Muscle of arm (tissue), 12 donors: ENCODE measurements around the gene XRN2. TPM values are rescaled to one million over a fixed set of nuclear protein-coding genes. Genes with fewer than 3 reads are reported as not detected.
"Not testable (repeated sequence)": the region's sequence is repeated elsewhere in the genome, so short reads cannot be mapped to it uniquely, and the experiment has no call there.

Experiments
- DNase-seq: peaks from one replicate; pipeline ENCODE4 v3.0.0-alpha.2; 2013
- polyA plus RNA-seq, 12 donors: library from polyadenylated mRNA; unstranded; fragments of 120-200 nt; gene quantifications; one replicate each; pipeline ENCODE4 v1.2.1, GENCODE V29; 2013; ENCODE audit not compliant: insufficient read length in 12 of 12

Gene XRN2
- polyA plus RNA-seq, 12 donors, result 39.9 to 124 (median 49.5) TPM

DNA sequence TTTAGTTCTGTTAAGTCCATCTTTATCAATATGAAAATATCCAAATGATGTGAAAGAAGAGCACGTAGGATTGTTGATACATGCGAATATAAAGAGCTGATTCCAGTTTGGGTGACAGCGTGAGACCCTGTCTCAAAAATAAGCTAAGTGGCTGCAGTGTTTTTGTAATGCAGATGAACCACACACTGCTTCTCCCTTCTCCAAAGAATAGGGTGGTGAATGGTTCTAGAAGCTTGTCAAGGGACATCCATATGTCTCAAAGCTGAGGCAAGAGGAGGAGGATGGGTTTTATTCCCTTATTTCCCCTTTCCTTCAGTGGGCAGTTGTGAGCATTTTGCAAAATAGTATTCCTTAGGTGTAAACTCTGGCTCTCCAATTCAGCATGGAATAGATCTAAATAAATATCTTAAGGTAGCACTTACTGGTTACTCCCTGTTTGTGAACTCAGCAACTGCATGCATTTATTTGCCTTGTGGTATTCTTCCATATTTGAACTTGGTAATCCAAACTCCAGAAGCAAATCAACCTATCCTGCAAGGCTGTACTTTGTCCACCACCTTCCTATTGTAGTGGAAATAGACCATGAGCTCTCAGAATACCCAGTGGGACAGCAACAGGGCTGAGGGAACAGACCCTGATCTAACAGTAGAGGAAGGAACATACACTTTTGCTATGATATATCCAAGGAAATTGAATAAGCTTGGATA lies 38.0 kb downstream of the XRN2 start:
- no peak for DNase-seq

DNA sequence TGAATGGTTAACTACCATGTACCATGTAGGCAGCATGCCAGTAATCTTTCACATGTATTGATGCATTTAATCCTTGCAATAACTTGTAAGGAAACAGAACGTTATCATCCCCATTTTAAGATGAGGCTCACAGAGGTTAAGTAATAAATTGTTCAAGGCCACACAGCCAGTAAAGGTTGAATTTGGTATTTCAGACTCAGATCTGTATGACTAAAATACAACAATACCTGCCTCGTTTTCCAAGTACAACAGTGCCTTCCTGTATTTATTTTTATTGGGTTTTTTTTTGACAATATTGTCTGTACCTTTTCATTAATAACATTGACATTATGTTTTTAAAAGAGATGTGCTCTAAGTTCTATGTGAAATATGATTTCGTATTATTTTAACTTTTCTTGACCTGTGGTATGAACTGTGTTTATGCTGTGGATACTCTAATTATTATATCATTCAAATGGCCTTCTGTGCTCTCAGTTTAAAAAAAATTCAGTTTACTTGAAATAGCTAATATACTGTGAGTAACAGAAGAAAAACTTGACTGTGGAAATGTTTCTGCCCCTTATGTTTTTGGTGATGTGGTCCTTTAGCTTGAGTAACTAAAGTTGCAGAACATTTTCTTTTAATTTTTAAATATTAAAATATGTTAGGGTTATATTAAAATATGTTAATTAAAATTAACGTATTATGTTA lies 39.7 kb downstream of the XRN2 start:
- no peak for DNase-seq

DNA sequence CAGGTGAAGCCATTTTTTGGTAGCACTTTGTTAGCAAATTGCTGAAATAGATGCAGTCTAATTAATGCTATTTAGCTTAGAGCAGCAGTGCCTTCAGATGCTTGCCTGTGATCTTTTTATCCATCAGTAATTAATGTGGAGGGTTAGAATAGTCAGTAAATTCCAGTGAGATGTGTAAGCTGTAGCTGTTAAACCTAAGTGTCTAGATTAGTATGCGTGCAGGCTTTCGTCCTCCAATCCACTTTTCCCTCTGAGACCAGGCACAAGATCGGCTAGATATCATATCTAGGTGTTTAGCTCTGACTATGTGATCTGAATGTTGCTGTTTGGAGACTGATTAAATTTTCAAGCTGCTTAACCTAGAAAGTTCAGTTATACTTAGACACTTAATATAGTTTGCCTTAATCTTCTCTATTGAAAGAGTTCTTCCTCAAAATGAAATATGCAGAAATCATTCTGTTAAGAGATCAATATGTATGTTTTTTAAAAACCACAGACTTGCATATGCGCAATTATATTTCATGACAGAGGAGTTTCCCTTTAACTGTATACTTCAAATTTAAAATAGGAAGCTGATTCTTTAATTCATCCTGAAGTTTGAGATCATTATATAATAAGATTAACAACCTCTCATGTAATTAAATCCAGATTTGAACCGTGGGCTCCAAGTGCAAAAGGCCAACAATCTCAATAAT lies 41.2 kb downstream of the XRN2 start:
- no peak for DNase-seq

DNA sequence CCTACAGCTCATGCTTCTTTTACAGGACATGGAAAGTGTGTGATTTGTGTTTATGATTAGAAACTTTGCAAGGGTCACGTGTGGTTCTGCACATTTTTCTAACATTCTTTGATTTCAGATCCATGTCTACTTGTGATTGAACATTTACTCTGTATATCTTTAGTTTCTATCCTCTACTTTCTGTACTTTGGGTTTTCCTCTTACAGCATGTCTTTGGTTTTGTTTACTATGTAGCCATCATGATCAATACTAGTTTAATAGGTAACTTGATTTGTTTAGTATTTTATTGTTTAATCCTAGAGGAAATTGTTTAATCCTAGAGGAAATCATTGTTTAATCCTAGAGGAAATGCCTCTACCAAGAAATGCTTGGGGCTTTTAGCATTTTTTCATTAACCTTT lies 41.8 kb downstream of the XRN2 start:
- no peak for DNase-seq

DNA sequence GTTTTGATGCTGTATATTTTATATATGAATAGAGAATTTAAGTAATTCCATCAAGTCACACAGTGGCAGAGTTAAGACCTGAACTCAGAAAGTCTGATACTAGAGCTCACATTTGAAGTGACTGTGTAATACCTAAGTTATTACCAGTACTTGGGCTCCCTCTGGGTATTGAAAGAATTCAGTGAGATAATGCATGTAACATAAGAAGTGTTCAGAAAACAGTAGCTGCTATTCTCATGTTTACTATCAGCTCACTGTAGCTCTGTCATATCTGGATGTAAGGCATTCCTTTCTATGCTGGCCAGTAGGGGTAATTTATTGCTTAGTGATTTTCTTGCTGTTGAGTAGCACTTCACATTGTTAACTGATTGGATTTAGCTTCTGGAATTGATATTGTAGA lies 49.6 kb downstream of the XRN2 start:
- DNase-seq, result no peak

DNA sequence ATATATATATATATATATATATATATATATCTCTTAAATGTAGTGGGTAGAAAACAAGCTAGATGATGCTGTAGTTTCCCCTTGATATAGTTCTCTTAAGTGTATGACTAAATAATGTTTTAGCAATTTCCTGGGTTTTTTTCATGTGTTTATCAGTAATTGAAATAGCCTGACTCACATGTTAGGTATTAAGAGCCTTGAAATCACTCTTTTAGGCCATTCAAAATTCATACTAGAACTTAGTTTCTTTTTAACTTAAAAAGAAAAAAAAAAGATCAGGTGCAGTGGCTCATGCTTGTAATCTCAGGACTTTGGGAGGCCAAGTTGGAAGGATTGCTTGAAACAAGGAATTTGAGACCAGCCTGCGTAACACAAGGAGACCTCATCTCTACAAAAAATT lies 50.1 kb downstream of the XRN2 start:
- no peak for DNase-seq

DNA sequence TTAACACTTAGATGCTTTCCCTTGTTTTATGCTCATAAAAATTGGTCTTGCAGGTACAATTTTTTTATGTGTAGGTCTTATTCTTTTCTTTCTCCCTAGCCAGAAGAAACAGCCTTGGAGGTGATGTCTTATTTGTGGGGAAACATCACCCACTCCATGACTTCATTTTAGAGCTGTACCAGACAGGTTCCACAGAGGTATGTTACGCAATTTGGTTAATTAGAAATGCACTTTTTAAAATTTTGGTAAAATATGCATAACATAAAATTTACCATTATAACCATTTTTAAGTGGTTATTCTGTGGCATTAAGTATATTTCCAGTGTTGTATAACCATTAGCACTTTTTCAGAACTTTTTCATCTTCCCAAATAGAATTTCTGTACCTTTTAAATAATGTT lies 52.9 kb downstream of the XRN2 start:
- no peak for DNase-seq

DNA sequence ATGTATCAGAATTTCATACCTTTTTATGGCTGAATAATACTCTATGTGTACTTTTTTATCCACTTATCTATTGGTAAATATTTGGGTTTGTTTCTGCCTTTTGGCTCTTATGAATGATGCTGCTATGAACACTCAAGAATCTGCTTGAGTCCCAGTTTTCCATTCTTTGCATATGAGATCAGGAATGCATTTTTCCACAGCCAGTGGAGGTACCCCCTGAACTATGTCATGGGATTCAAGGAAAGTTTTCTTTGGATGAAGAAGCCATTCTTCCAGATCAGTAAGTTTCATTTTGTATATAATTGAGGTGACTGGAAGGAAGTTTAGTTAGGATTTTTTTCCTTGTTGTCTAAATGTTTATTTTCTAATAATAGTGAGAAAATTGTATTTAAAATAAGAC lies 53.3 kb downstream of the XRN2 start:
- no peak for DNase-seq

DNA sequence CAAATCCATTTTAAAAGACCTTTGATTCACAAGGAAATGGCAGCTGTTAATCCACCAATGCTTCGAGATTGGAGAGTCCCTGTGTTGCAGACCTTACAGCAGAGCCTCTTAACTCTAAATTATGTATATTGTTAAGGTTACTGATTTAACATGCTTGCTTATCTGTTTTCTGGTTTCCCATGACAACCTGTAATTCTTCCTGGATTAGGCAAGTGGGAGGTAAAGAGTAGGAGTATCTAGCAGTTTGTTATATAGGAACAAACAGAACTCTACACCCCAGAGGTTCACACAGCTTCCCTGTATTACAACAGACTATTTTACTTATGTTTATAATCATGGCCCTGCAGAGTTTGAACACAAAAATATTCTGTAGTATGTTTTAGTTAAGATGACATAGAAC lies 54.7 kb downstream of the XRN2 start:
- DNase-seq, result no peak

DNA sequence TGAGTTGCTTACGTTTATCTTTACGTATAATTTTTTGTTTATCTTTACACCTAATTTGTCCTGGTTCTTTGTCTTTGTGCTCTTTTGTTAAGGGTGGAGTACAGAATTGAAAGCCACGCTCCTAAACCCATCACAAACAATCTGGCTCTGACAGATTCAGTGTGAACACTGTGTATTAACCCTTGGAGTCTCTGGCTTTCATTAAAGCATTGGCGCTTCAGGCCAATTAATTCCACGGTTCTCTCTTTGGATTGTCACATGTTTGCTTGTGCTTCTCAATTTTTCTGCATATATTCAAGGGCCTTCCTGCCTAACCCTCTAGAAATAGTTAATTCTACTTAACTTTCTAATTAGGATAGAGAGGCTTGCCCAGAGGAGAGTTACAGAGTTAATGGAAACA lies 55.6 kb downstream of the XRN2 start:
- DNase-seq, result no peak

DNA sequence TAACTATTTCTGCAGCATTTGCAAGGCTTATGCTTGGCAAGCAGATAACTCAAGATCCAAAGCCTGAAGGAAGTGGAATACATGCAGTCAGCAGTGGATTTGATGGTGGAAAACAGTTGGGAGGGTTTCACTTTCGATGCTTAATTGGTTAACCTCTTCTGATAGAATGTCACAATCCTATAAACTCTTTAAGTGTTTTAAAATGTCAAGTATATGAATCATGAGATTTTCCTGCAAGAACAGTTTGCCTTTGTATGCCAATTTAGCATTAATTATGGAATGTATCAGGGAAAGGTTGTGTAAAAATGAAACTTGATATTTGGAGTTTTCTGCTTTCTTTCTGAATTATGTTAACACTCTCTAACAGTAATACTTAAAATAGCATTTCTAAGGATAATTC lies 57.6 kb downstream of the XRN2 start:
- DNase-seq, result no peak

DNA sequence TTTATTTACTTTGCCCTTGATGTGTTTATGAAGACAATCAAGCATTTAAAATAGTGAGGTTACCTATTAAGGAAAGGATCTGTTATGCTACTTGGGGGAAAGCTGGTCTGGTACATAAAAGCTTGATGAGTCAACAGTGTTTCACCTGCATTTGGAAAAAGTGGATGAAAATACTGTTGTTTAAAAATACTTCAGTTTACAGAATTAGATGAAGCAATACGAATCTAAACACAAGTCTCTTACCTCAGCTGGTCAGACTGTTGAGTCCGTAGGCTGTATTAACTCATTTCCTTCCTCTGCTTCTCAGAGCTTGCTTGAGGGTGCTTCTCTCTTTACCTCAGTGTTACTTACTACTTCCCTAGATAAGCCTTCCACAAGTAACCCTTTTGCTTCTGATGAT lies 58.1 kb downstream of the XRN2 start:
- DNase-seq, result no peak

DNA sequence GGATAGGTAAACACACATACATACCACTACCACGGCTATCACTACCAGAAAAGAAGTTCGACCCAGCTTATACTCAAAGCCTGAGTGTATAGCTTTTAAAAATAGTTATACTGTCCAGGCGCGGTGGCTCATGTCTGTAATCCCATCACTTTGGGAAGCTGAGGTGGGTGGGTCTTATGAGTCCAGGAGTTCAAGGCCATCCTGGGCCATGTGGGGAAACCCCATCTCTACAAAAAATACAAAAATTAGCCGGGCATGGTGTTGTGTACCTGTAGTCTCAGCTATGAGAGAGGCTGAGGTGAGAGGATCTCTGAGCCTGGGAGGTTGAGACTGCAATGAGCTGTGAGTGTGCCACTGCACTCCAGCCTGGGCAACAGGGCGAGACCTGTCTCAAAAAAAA lies 61.3 kb downstream of the XRN2 start:
- no peak for DNase-seq

DNA sequence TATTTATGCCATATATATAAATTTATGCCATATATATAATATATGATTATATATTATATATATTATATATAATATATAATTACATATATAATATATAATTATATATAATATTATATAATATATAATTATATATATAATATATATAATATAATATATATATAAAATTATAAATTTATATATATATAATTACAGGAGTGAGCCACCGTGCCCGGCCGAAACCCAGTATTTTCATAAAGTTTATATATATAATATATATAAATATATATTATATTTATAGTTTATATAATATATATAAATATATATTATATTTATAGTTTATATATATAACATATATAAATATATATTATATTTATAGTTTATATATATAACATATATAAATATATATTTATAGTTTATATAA lies 62.6 kb downstream of the XRN2 start:
- no peak for DNase-seq

DNA sequence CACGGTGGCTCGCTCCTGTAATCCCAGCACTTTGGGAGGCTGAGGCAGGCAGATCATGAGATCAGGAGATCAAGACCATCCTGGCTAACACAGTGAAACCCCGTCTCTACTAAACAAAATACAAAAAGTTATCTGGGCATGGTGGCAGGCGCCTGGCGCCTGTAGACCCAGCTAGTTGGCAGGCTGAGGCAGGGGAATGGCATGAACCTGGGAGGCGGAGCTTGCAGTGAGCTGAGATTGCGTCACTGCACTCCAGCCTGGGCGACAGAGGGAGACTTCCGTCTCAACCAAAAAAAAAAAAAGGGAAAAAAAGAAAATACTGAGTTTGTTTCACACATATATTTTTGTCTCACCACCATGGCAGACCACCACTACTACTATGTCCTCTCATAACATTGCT lies 63.1 kb downstream of the XRN2 start:
- not testable (repeated sequence) for DNase-seq

DNA sequence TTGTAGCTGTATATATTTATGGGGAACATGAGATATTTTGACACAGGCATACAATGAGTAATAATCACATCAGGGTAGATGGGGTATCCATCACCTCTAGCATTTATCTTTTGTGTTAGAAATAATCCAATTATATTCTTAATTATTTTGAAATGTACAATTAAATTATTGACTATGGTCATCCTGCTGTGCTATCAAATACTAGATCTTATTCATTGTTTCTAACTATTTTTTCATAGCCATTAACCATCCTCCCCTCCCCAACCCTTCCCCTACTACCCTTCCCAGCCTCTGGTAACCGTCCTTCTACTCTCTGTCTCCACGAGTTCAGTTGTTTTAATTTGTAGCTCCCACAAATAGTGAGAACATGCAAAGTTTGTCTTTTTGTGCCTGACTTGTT lies 65.7 kb downstream of the XRN2 start:
- DNase-seq, result no peak

DNA sequence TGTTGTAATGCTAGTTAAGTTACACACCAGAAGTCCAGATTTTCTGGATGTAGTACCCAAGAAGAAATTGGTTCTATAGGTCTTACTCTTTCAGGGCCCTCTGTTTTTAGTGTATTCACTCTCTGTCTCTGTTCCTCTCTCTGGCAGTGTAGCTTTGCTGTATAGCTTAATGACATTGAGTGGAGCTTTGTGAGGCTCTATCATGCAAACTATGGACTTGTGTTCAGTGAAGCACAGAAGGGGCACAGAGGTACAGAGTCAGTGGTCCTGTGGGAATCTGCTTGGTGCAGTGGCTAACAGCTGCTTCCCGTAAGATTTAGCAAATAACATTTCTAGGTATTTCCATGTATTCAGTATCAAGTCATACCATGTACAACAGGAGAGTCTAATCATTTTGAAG lies 68.1 kb downstream of the XRN2 start:
- no peak for DNase-seq

DNA sequence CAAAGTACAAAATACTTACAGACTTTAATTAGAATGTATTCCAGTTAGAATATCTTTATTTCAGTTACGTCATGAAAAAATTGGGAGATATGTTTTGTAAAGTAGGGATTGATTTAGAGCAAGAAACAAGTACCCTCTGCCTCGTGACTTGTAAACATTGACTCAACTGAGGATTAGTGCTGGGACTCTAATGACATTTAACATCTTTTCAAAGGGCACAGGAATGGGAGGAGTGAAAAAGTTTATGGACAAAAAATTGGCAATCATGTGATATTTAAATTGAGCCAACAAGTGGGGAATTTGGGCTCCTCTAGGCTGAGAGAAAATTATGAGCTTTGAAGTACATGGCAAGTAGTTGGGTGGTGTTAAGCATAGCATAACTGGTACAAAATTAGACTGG lies 68.9 kb downstream of the XRN2 start:
- DNase-seq, result no peak

DNA sequence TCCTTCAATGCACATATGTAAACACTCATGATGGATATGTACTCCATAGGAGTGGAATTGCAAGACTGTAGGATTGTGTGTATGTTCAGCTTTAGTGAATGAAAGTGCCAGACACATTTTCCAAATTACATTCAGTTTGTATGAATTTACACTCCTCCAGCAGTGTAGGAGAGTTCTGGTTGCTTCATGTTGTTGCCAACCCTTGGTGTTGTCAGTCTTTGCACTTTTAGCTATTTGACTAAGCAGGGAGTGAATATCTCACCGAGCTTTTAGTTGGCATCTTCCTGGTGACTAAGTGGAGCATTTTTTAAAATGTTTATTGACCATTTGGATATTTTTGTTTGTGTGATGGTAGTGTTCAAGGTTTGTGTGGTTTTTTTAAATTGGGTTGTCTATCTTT lies 70.3 kb downstream of the XRN2 start:
- DNase-seq, result no peak

DNA sequence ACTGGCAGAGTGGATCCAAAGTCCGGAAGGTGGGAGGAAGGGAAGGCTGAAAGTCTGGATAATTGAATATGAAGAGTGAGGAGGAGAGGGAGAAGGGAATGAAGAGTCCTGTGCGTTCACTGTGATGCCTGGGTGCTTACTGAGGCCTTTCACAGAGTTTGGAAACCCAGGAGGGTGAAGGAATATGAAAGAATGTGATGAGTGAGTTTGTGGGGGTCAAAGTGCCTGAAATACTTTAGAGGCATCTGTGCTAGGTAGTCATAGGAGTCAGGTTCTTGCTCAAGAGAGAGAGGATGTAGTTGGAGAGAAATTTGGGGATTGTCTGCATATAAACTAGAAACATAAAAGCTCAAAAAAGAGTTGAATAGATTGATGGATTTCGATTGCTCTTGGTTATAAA lies 73.5 kb downstream of the XRN2 start:
- DNase-seq, result no peak

DNA sequence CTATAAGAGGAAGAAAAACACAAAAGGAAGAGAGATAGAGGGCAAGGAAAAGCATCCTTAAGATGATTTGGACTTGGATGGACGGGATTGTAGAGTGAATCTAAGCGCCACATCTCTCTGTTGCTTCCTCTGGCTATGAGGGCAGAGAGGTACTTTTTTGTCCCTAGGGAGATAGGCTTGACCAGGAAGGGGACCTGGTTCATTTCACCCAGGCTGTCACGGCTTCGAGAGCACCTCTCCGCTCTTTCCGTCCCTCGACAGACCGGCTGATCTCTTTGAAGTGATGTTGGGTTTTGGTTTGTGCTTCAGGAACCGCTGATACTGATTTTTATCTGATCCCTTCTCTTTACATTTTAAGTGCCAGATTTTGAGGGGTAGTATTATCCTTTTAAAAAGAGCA lies 74.6 kb downstream of the XRN2 start:
- no peak for DNase-seq

DNA sequence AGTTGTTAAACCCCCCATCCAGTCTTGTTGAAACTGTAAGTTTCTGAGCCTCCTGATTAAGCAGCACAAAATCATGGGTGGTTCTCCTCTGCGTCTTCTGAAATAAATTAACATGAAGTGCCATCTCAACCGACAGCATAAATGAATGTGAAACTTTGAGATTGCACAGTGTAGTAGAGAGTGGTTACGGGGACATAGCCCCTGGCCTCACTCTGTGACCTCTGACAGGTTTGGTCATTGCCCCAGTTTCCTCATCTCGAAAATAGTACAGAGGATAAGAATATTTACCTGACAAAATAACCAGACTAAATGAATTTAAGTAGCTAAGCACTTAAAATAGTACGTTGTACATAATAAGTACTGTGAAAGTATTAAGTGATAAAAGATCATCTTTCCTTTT lies 75.1 kb downstream of the XRN2 start:
- no peak for DNase-seq

DNA sequence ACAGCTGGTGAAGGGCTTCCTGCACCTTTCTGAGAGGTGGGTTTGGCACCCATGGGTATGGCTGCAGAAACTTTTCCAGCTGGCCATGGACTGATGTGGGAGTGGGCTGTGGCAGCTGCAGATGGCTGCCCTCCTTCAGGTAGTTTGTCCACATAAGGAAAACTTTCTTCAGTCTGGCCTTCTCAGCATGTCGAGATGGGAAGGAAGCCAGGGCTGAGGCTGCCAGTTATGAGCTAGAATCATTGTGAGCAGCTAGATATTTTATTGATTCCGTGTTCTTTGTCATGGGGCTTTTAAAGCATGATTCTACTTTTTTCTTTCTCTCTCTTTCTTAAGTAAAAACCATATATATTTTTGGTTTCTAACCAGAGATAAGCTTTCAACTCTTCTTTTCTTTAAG lies 77.6 kb downstream of the XRN2 start:
- peak; percentile 29 for DNase-seq
